AG04450 (cell line): ENCODE measurements around the gene PGP. TPM values are rescaled to one million over a fixed set of nuclear protein-coding genes. Genes with fewer than 3 reads are reported as not detected.

Source experiments
- CTCF ChIA-PET: fragments of 300-600, 350-600 bp; formaldehyde crosslinking; extraction: SDS; loops from one replicate; lab custom pipeline; 2022; ENCODE audit warnings: antibody characterized with exemption, inconsistent platforms; lab: Charles Lee
- POLR2A ChIA-PET: fragments of 350-600 bp; formaldehyde crosslinking; extraction: SDS; loops from one replicate; lab custom pipeline; 2021; ENCODE audit warnings: antibody characterized with exemption, inconsistent platforms; lab: Yijun Ruan, JAX
- DNase-seq: peaks from one replicate; pipeline ENCODE4 v3.0.0-alpha.2; 2011; ENCODE audit warnings: low read depth, low spot score
- H3K27ac ChIP-seq: one replicate; pipeline ENCODE4 v1.5.1; 2012; ENCODE audit warnings: low read depth, low read length, control low read depth
- H3K27me3 ChIP-seq: one replicate; pipeline ENCODE4 v1.6.0; 2012; ENCODE audit warnings: low read length; ENCODE audit not compliant: control insufficient read depth, insufficient read depth
- H3K4me3 ChIP-seq: 2 replicates; pipeline ENCODE4 v1.5.1; 2011; ENCODE audit warnings: mild to moderate bottlenecking, low read depth, low read length, control low read depth
- H3K9me3 ChIP-seq: 2 replicates; pipeline ENCODE4 v1.5.1; 2012; ENCODE audit warnings: low read length; ENCODE audit not compliant: control insufficient read depth, insufficient read depth
- polyA plus RNA-seq: library from polyadenylated mRNA; depleted of rRNA; stranded (reverse); fragments of >200 nt; gene quantifications from 2 replicates; pipeline ENCODE4 v1.2.3, GENCODE V29; 2011
- TF ChIP-seq, protein P1 (sequence below): IDR thresholded peaks from 2 replicates; pipeline ENCODE4 v1.5.1; 2011; ENCODE audit warnings: low read depth, low read length, control low read depth, inconsistent platforms

Gene PGP
- polyA plus RNA-seq, 1 experiment, result 3.6 TPM

DNA sequence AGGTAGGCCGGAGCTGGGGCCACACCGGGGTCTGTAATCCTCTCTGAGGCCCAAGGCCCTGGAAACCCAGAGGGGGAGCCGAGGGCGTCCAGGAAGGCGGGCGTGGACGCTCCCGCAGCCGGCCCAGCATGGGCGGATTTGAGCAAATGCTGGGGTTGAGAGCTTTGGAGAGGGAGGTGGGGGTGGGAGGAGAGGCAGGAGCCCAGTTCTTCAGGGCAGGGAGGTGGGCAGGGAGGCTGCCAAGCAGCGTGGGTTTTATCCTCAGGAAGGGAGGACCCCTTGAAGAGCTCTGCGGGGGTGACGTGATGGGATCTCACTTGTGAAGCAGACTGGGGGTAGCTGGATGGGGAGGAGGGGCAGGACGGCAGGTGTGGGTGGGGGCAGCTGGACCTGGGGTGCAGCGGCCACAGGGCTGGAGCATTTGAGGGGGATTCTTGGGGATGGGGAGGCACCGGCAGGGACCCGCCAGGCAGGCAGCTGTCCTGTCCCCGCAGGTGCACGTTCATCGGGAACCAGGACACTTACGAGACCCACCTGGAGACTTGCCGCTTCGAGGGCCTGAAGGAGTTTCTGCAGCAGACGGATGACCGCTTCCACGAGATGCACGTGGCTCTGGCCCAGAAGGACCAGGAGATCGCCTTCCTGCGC is 41.8 kb downstream of the PGP start:
- H3K27me3 ChIP-seq, result no peaks in the 10 kb centered on the region
- H3K27ac ChIP-seq, result no peak overlapping the region
- no peak for DNase-seq
- ChIA-PET POLR2A (interaction anchor here (2.8 kb wide), 1 partner anchor 17 kb away, joined by 13 read pairs; the partner anchor contains the start of gene TRAF7), CTCF (no interaction called here)
- no peak overlapping the region for H3K4me3 ChIP-seq
- TF ChIP-seq, protein P1, sequence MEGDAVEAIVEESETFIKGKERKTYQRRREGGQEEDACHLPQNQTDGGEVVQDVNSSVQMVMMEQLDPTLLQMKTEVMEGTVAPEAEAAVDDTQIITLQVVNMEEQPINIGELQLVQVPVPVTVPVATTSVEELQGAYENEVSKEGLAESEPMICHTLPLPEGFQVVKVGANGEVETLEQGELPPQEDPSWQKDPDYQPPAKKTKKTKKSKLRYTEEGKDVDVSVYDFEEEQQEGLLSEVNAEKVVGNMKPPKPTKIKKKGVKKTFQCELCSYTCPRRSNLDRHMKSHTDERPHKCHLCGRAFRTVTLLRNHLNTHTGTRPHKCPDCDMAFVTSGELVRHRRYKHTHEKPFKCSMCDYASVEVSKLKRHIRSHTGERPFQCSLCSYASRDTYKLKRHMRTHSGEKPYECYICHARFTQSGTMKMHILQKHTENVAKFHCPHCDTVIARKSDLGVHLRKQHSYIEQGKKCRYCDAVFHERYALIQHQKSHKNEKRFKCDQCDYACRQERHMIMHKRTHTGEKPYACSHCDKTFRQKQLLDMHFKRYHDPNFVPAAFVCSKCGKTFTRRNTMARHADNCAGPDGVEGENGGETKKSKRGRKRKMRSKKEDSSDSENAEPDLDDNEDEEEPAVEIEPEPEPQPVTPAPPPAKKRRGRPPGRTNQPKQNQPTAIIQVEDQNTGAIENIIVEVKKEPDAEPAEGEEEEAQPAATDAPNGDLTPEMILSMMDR, result no peak
- H3K9me3 ChIP-seq, result peaks cover 4% of the 10 kb centered on the region; the same call in 1 of the 2 replicates

DNA sequence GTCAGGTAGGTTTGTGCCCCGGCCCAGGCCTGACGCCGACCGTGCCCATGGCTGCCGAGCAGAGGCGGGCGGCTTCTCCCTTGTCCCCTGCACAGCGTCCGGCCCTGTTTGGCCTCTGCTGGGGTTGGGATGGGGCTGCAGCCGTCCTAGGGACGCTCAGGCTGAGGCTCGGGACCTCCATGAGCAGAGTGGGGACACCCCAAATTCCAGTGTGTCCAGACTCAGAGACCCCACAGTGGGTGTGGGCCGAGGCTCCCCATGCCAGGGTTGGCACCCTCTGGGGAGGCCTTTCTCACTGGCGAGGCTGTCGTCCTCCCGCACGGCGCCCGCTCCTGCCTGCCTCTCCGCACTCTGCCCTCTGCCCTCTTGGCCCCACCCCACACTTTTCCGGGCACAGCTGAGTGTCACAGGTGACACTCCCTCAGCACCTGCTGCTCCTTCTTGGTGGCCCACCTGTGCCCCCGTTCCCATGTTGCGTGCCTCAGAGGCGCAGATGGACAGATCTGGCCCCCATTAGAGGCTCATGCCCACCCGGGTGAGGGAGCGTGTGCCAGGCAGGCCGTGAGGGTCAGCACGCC is 43.0 kb downstream of the PGP start:
- no peak for DNase-seq
- Histone ChIP-seq H3K27ac (no peak overlapping the region), H3K27me3 (no peaks in the 10 kb centered on the region), H3K9me3 (no peaks in the 10 kb centered on the region; the same call in 1 of the 2 replicates), H3K4me3 (no peak overlapping the region)
- ChIA-PET POLR2A (interaction anchor here (2.8 kb wide), 1 partner anchor 16 kb away, joined by 13 read pairs; the partner anchor contains the start of gene TRAF7), CTCF (no interaction called here)
- TF ChIP-seq, protein P1, result no peak

DNA sequence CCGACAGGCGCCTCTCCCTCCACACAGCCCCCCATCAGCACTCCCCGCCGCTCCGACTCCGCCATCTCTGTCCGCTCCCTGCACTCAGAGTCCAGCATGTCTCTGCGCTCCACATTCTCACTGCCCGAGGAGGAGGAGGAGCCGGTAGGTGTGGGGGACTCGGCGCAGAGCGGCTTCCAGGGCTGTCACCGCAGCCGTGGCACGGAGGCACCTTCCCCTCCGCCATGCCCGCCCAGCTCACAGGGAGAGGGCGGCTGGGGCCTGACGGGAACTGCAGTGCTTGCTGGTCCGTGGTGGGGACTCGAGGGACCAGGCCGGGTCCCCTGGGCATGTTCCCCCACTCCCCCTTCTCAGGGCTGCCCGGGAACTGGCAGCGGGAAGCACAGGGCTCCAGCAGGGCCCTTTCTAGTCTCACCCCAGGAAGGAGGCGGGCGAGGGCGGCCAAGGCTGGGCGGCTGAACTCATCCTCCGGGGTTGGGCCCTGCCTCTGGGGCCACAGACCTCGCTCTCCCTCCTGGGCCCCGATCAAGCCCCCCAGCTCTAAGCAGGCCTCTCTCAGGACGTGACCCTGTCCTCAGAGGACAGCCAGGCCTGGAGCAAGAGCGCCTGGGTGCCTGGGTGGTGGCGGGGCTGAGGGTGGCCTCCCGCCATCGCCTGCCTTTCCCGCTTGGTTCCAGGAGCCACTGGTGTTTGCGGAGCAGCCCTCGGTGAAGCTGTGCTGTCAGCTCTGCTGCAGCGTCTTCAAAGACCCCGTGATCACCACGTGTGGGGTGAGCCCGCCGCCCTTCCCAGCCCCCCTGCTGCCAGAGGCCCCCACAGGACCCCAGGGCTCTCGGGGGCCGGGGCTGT is 43.8 kb downstream of the PGP start:
- H3K27me3 ChIP-seq, result no peaks in the 10 kb centered on the region
- no peak overlapping the region for H3K27ac ChIP-seq
- CTCF ChIA-PET, result no interaction called here
- POLR2A ChIA-PET, result no interaction called here
- no peak overlapping the region for H3K4me3 ChIP-seq
- H3K9me3 ChIP-seq, result no peaks in the 10 kb centered on the region; the same call in 1 of the 2 replicates
- DNase-seq, result no peak
- TF ChIP-seq, protein P1, result no peak

DNA sequence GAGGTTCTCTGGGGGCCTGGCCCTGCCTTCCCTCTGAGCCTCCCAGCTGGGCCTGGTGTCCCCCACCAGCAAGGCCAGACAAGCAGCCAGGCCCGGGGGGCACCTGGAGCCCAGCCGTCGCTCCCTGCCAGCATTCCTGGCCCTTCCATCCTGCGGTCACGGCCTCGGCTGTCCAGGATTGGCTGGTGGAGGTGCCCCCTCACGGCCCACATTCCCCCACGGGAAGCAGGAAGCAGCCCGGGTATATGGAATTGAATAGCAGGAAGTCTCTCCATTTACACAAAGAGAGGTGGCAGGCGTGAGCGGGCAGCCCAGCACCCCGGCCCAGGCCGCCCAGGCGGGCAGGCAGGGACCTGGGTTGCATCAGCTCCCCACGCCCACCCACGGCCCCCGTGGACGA is 44.6 kb downstream of the PGP start:
- ChIA-PET CTCF (no interaction called here), POLR2A (no interaction called here)
- DNase-seq, result no peak
- H3K27ac ChIP-seq, result no peak overlapping the region
- H3K9me3 ChIP-seq, result no peaks in the 10 kb centered on the region; the same call in 1 of the 2 replicates
- no peak overlapping the region for H3K4me3 ChIP-seq
- H3K27me3 ChIP-seq, result no peaks in the 10 kb centered on the region
- TF ChIP-seq, protein P1, result no peak
